ENCODE results near the gene XRRA1.

The XRRA1 gene

DNA sequence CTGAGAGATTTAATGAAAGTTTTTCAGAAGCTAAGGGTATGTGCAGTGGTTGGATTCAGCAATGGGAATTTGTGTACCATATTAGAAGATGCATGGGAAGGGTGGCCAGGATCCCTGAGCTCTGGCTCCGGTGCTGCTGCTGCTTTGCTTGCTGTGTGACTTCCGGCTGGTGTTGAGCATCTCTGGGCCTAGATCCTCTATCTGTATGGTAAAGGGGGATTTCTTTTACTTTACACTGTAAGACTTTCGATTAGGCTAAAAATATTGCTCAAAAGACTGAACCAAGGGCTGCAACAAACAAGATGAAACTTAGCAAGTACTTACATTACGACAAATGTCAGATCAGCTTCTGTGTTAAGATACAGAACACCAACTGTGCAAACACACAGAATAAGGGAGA is 39.1 kb downstream of the XRRA1 start (continued):
- TF ChIP-seq, protein P1, sequence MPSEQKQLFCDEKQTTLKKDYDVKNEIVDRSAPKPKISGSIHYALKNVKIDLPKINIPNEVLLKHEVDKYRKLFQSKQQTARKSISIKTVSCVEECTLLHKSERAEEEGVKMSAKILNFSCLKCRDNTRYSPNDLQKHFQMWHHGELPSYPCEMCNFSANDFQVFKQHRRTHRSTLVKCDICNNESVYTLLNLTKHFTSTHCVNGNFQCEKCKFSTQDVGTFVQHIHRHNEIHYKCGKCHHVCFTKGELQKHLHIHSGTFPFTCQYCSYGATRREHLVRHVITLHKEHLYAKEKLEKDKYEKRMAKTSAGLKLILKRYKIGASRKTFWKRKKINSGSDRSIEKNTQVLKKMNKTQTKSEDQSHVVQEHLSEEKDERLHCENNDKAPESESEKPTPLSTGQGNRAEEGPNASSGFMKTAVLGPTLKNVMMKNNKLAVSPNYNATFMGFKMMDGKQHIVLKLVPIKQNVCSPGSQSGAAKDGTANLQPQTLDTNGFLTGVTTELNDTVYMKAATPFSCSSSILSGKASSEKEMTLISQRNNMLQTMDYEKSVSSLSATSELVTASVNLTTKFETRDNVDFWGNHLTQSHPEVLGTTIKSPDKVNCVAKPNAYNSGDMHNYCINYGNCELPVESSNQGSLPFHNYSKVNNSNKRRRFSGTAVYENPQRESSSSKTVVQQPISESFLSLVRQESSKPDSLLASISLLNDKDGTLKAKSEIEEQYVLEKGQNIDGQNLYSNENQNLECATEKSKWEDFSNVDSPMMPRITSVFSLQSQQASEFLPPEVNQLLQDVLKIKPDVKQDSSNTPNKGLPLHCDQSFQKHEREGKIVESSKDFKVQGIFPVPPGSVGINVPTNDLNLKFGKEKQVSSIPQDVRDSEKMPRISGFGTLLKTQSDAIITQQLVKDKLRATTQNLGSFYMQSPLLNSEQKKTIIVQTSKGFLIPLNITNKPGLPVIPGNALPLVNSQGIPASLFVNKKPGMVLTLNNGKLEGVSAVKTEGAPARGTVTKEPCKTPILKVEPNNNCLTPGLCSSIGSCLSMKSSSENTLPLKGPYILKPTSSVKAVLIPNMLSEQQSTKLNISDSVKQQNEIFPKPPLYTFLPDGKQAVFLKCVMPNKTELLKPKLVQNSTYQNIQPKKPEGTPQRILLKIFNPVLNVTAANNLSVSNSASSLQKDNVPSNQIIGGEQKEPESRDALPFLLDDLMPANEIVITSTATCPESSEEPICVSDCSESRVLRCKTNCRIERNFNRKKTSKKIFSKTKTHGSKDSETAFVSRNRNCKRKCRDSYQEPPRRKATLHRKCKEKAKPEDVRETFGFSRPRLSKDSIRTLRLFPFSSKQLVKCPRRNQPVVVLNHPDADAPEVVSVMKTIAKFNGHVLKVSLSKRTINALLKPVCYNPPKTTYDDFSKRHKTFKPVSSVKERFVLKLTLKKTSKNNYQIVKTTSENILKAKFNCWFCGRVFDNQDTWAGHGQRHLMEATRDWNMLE (tag by site-specific recombination; conservative IDR thresholded peaks at IDR 0.05; ENCODE audit: low read depth), result no peak
- no peak for TF ChIP-seq ZNF777 (tag by site-specific recombination; IDR thresholded peaks at IDR 0.05; ENCODE audit: borderline replicate concordance)
- TF ChIP-seq ZNF394 (tag by site-specific recombination; IDR thresholded peaks at IDR 0.05; ENCODE audit: borderline replicate concordance), result no peak
- TF ChIP-seq HOXA7 (CRISPR knock-in tag; IDR thresholded peaks at IDR 0.05; ENCODE audit: borderline replicate concordance), result no peak
- no peak for TF ChIP-seq ZNF701 (tag by site-specific recombination; IDR thresholded peaks at IDR 0.05)
- no peak for TF ChIP-seq SP2 (tag by site-specific recombination; IDR thresholded peaks at IDR 0.05)
- no peak for TF ChIP-seq ZNF335 (tag by site-specific recombination; conservative IDR thresholded peaks at IDR 0.05)

DNA sequence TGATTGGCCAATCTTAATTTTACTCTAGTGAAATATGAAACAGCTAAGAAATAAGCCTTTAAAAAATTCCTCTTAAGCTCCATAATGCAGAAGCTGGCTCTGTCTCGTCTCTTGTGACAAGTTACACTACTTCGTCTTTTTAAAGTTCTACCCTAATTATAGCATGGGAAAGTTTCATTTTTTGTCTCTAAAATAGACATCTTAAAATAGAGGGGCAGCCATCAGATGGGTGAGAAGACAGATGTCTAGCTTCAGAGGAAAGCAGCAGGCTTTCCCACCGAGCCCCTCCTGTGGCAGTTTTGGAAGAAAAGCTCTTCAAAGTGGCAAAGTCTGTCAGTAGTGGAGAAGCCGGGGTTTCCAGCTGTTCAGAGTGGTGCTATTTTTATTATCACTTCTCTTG is 39.5 kb downstream of the XRRA1 start:
- Histone ChIP-seq H3K9me3 (ENCODE audit: control insufficient read depth, insufficient read depth, low read depth, low read length) (no peaks in the 10 kb centered on the region), H3K27ac (ENCODE audit: extremely low read depth, low read depth, low read length) (no peak overlapping the region), H3K4me3 (ENCODE audit: low read depth, low read length) (no peak overlapping the region), H3K36me3 (ENCODE audit: control insufficient read depth in 2 of 2, insufficient read depth in 1 of 2, low read length in 2 of 2) (peaks cover 0 to 27% of the 10 kb centered on the region in 2 experiments; a peak in 1 of 3 replicates), H3K4me1 (ENCODE audit: control insufficient read depth, insufficient read depth, low read length) (no peaks in the 10 kb centered on the region)
- no peak for TF ChIP-seq ZNF510 (tag by site-specific recombination; IDR thresholded peaks at IDR 0.05; ENCODE audit: insufficient replicate concordance)
- no peak for TF ChIP-seq GLI4 (tag by site-specific recombination; IDR thresholded peaks at IDR 0.05)
- ChIA-PET CTCF (interaction anchor here (0.6 to 4.9 kb wide), 6 partner anchors 20 to 340 kb away, joined by 3 to 24 read pairs (median 4); no protein-coding TSS in a partner anchor), POLR2A (no interaction called here)

GRCh38 chr11:74905326-74905725 is 43.6 kb downstream of the XRRA1 start:
- ChIA-PET POLR2A (no interaction called here), CTCF (interaction anchor here (4.9 kb wide), 1 partner anchor 24 kb away, joined by 24 read pairs; no protein-coding TSS in a partner anchor)
- Histone ChIP-seq H3K36me3 (ENCODE audit: control insufficient read depth in 2 of 2, insufficient read depth in 1 of 2, low read length in 2 of 2) (peaks cover 0 to 21% of the 10 kb centered on the region in 2 experiments; a peak in 1 of 3 replicates), H3K4me3 (ENCODE audit: low read depth, low read length) (no peak overlapping the region), H3K27ac (ENCODE audit: extremely low read depth, low read depth, low read length) (no peak overlapping the region), H3K9me3 (ENCODE audit: control insufficient read depth, insufficient read depth, low read depth, low read length) (no peaks in the 10 kb centered on the region), H3K4me1 (ENCODE audit: control insufficient read depth, insufficient read depth, low read length) (no peaks in the 10 kb centered on the region)
- TF ChIP-seq, protein P2, sequence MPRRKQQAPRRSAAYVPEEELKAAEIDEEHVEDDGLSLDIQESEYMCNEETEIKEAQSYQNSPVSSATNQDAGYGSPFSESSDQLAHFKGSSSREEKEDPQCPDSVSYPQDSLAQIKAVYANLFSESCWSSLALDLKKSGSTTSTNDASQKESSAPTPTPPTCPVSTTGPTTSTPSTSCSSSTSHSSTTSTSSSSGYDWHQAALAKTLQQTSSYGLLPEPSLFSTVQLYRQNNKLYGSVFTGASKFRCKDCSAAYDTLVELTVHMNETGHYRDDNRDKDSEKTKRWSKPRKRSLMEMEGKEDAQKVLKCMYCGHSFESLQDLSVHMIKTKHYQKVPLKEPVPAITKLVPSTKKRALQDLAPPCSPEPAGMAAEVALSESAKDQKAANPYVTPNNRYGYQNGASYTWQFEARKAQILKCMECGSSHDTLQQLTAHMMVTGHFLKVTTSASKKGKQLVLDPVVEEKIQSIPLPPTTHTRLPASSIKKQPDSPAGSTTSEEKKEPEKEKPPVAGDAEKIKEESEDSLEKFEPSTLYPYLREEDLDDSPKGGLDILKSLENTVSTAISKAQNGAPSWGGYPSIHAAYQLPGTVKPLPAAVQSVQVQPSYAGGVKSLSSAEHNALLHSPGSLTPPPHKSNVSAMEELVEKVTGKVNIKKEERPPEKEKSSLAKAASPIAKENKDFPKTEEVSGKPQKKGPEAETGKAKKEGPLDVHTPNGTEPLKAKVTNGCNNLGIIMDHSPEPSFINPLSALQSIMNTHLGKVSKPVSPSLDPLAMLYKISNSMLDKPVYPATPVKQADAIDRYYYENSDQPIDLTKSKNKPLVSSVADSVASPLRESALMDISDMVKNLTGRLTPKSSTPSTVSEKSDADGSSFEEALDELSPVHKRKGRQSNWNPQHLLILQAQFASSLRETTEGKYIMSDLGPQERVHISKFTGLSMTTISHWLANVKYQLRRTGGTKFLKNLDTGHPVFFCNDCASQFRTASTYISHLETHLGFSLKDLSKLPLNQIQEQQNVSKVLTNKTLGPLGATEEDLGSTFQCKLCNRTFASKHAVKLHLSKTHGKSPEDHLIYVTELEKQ (tag by site-specific recombination; IDR thresholded peaks at IDR 0.05; ENCODE audit: borderline replicate concordance), result no peak
- TF ChIP-seq, protein P3, sequence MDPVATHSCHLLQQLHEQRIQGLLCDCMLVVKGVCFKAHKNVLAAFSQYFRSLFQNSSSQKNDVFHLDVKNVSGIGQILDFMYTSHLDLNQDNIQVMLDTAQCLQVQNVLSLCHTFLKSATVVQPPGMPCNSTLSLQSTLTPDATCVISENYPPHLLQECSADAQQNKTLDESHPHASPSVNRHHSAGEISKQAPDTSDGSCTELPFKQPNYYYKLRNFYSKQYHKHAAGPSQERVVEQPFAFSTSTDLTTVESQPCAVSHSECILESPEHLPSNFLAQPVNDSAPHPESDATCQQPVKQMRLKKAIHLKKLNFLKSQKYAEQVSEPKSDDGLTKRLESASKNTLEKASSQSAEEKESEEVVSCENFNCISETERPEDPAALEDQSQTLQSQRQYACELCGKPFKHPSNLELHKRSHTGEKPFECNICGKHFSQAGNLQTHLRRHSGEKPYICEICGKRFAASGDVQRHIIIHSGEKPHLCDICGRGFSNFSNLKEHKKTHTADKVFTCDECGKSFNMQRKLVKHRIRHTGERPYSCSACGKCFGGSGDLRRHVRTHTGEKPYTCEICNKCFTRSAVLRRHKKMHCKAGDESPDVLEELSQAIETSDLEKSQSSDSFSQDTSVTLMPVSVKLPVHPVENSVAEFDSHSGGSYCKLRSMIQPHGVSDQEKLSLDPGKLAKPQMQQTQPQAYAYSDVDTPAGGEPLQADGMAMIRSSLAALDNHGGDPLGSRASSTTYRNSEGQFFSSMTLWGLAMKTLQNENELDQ (tag by site-specific recombination; IDR thresholded peaks at IDR 0.05; ENCODE audit: low read depth), result no peak
- TF ChIP-seq, protein P4, sequence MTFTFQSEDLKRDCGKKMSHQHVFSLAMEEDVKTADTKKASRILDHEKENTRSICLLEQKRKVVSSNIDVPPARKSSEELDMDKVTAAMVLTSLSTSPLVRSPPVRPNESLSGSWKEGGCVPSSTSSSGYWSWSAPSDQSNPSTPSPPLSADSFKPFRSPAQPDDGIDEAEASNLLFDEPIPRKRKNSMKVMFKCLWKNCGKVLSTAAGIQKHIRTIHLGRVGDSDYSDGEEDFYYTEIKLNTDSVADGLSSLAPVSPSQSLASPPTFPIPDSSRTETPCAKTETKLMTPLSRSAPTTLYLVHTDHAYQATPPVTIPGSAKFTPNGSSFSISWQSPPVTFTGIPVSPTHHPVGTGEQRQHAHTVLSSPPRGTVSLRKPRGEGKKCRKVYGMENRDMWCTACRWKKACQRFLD (tag by site-specific recombination; IDR thresholded peaks at IDR 0.05), result no peak
- TF ChIP-seq BCL11B (tag by site-specific recombination; IDR thresholded peaks at IDR 0.05; ENCODE audit: low read depth) (no peak), ZNF335 (tag by site-specific recombination; conservative IDR thresholded peaks at IDR 0.05) (no peak), ELK4 (IDR thresholded peaks at IDR 0.05; ENCODE audit: borderline replicate concordance, low read depth, low read length) (no peak), ZNF664 (tag by site-specific recombination; IDR thresholded peaks at IDR 0.05) (no peak), GFI1B (tag by site-specific recombination; IDR thresholded peaks at IDR 0.05) (no peak), ZFP37 (tag by site-specific recombination; IDR thresholded peaks at IDR 0.05) (no peak), ZNF529 (tag by site-specific recombination; IDR thresholded peaks at IDR 0.05; ENCODE audit: insufficient replicate concordance) (no peak), ZNF24 (tag by site-specific recombination; IDR thresholded peaks at IDR 0.05) (no peak)

Data from HEK293 (cell line).